Measurements from ENCODE around the gene DUOX1.
A peak's percentile ranks its signal among the peaks of the same experiment; 100 is the strongest.
"Not testable (repeated sequence)": the region's sequence is repeated elsewhere in the genome, so short reads cannot be mapped to it uniquely, and the experiment has no call there.

Gene DUOX1

DNA sequence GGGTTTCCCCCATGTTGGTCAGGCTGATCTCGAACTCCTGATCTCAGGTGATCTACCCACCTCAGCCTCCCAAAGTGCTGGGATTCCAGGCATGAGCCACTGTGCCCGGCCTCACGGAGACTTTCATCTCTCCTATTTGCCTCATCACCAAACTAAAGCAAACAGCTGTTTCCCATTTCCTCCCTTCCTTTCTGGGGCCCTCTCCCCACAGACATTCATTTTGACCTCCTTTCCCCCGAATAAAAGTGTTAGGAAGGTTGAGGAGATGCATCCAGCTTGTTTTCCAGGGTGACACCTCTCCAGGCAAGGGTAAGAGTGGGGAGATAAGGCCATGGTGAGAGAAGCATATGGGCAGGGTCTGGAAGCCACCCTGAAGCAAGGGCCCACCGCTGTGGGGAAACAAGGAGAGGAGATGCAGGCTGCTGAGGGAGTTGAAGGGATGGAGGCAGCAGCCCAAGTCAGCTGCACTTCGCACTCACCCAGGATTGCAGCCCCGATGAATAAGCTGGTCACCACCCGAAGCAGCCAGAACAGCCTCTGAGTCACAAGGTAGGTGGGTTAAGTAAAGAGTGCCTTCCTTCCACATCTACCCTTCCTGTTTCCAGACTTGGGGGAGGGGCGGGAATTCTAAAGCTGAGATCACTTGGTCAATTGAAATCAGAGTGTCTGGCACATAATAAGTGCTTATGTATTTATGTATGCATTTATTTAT is 7.9 kb upstream of the DUOX1 start:
- no peak for DNase-seq

DNA sequence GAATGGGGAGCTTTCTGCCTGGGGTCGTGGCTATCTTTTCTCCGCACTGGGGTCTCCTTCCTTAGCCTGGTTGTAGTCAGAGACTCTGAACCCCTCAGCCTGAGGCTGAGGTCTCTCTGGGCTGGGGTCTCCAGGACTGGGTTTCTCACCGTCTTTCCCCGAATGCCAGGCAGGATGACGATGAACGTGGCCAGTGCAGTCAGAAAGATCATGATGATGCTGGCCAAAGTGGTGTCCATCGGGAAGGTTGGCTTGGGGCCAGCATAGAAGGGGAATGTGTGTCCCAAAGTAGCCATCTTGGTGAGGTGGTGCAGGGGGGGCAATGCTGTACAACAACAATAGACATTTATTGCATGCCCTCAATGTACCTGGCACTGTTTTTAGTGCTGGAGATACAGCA is 7.1 kb upstream of the DUOX1 start:
- DNase-seq = no peak

GRCh38 chr15:45123397-45123796 is 6.4 kb upstream of the DUOX1 start:
- DNase-seq = no peak

DNA sequence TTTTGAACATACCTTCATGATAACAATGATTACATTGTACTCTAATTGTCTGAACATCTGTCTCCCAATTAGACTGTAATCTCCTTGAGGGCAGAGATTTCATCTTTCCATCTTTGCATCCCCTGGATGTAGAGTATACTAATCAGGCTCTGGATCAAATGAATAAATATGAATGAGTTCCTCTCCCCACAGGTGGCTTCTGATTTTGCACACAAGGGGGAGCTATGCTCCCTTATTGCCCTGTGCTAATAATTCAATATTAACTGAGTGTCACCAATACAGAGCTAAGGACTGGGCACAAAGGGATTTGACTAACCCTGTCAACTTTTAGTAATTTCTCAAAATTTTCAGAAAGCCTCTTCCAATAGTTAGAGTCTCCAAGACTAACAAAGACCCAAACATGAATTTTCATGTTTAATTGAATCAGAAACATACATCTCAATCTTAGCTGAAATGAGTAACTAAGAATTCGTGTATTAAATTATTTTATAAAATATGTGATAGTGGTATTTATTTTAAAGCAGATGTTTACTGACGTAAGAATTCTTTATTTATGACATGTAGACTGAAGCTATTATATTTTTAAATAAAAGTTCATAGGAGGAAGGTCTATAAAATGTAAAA is 3.1 kb upstream of the DUOX1 start:
- DNase-seq = peak in 1 of 2 experiments; percentile 9

DNA sequence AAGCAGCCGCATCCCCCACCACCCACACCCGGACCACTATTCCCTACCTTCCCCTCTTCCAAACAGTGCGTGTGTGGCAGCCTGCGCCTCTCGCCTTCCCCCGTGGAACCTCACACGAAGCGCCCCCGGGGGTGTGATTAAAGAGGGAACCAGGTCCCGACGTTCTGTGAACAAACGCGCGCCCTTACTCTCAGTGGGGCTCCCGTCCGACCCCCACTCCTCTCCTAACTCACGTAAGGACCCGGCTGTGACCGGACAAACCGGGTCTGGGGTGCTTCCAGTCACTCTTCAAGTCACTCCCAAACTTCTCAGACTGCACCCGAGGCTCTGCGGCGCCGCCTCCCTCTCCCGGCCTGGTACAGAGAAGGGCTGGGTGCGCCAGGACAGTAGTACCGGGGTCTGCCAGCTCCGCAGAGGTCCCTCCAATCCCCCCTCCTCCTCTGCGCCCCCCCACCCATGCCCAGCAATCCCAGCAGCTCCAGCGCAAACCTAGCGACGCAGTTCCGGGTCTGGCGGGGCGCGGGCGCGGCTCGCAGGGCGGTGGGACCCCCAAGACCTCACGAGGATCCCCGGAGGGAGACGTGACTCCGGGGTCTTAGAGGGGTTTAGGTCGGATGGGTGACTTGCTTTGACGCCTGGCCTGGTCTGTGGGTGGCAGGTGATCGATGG is 689 bp upstream of the DUOX1 start:
- DNase-seq = no peak

DNA sequence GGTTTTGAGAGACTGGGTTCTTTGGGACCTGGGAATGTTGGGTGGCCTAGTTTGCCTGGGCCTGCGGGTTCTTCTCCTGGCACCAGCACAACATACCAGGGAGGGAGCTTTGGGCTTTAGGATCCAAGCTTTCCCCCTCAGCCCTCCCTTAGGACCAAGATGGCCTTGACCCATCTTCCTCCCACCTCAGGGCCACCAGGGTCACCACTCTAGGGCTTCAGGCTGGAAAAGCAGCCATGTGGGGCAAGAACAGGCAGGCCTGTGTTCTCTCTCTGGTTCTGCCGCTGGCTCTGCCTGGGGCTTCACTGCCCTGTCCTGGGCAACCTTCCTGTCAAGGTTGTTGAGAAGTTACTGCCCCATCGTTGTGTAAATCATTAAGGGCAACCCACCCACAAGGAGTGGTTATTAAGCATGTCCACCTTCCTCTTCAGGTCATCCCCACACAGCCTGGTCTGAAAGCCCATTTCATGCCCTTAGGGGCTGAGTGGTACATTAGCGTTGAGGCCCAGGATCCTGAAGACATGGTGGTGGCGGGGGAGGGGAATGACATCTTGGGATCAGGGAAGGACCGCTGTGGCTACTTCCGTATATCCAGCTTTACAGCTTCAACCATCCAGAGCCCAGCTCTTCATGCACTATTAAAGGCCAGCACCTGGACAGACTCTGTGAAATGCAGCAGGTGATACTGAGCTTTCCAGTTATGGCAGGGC is 652 bp downstream of the DUOX1 start:
- DNase-seq = no peak

DNA sequence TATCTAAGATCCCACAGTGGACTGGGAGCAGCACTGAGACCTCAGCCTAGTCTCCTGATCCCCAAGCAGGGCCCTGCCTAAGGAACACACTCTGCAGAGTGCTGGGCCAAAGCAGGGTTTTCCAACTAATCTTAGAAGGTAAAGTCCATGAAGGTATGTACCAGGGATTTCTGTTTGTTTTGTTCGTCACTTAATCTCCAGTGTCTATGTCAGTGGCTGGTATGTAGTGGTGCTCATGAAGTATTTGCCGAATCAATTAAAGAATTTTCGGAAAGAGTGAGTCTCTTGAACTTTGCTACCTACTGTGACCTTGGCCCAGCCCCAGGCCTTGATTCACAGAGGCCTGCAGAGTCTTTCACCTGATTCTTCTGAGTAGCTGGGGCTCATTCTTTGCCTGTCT is 1.7 kb downstream of the DUOX1 start:
- DNase-seq = no peak

DNA sequence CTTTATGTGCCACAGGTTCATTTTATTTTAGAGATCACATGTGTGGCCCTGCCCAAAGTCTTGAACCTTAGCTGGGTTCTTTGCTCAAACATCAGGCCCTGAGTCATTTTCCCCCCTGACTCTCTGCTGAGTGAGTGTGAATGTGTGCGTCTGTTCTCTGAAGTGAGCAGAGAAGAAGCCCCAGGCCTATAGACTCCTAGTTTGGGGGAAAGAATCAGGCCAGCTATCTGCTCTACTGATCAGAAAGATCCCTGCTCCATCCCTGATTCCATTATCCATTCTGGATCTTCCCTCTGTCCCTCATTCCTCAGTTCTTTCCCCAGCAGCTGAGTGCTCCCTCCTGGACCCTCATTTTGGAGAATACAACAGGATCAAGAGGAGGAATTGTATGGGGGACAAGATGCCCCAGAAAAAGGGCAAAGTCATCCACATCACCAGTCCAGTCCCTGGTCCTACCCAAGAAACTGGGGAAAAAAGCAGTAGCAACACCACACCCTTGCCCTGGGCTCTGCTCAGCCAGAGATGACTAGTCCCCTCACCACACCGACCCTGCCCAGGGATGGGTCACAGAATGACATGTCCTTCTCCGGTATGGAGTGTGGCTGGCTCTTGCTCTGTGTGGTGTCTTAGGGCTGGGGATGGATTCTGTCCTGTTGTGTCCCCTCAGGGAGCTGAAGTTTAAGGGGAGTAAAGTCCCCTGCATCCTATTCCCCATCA is 3.2 kb downstream of the DUOX1 start:
- DNase-seq = no peak

DNA sequence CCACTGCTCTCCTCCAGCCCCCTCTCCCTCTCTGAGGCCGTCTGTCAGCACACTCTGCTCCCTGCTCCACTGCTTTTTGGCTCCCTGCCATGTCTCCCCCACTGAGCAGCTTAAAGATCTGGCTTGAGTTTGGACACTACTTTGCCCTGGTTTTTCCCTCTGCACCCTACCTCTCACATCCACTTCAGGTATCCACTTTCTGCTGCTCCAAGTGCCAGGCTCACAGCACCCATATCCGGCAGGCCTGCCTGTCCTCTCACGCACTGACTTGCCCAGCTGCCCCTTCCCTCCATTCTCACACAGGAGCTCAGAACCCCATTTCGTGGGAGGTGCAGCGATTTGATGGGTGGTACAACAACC is 3.7 kb downstream of the DUOX1 start:
- DNase-seq = no peak

- no peak for DNase-seq
Measured at GRCh38 chr15:45134046-45134445, 4.3 kb downstream of the DUOX1 start.

DNA sequence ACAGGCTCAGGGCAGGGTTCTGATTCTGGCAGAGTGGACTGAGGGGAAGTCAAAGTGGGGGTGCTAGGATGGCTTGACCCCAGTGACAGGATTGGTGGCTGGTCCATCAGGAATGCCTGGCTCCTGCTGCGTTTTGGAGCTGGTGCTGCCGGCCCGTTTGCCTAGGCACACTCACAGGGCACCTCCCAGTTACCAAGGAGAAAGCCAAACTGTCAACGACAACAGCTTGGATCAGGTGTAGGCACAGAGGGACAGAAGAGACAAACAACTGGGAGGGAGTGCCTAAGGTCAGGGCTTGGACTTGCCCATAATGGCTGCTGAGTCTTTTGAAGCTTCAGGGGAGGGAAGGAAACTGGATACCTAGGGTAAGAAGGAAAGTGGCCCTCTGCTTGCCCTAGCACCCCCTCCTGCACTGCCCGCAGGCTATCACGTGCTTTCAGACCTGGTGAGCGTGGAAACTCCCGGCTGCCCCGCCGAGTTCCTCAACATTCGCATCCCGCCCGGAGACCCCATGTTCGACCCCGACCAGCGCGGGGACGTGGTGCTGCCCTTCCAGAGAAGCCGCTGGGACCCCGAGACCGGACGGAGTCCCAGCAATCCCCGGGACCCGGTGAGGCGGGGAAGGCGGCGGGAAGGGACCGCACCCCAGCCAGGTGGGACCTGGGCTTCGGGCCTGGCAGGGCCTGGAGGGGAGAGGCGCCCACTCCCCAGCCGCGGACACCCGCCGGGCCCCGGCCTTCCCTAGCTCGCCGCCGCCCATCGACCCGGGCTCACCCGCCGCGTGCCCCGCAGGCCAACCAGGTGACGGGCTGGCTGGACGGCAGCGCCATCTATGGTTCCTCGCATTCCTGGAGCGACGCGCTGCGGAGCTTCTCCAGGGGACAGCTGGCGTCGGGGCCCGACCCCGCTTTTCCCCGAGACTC is 5.1 kb downstream of the DUOX1 start:
- no peak for DNase-seq

DNA sequence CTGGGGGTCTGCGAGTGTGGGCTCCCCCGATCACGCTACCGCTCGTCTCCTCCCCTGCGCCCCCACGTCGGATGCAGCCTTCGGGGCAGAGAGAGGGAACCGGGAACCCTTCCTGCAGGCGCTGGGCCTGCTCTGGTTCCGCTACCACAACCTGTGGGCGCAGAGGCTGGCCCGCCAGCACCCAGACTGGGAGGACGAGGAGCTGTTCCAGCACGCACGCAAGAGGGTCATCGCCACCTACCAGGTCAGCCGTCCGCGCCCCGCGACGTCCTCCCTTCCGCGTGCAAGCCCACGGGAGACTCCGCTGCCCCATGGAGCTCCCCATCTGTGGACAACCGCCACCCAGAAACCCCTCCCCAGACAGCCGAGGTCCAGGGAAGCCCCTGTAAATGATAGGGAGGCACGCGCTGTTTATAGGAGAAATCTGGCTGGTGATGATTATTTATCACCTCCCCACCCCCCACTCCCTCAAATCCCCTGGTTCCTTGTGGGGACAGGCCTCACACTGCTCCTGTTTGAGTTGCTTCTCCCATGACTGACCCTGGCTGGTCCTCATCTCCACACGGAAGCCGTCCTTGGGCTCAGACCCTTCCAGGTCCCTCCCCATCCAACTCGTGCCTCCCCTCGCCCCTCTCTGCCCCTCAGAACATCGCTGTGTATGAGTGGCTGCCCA is 6.0 kb downstream of the DUOX1 start:
- not testable (repeated sequence) for DNase-seq

GRCh38 chr15:45136378-45136764 is 6.6 kb downstream of the DUOX1 start:
- DNase-seq = peak in 1 of 2 experiments; percentile 2

GRCh38 chr15:45137703-45138102 is 7.9 kb downstream of the DUOX1 start:
- DNase-seq = no peak

DNA sequence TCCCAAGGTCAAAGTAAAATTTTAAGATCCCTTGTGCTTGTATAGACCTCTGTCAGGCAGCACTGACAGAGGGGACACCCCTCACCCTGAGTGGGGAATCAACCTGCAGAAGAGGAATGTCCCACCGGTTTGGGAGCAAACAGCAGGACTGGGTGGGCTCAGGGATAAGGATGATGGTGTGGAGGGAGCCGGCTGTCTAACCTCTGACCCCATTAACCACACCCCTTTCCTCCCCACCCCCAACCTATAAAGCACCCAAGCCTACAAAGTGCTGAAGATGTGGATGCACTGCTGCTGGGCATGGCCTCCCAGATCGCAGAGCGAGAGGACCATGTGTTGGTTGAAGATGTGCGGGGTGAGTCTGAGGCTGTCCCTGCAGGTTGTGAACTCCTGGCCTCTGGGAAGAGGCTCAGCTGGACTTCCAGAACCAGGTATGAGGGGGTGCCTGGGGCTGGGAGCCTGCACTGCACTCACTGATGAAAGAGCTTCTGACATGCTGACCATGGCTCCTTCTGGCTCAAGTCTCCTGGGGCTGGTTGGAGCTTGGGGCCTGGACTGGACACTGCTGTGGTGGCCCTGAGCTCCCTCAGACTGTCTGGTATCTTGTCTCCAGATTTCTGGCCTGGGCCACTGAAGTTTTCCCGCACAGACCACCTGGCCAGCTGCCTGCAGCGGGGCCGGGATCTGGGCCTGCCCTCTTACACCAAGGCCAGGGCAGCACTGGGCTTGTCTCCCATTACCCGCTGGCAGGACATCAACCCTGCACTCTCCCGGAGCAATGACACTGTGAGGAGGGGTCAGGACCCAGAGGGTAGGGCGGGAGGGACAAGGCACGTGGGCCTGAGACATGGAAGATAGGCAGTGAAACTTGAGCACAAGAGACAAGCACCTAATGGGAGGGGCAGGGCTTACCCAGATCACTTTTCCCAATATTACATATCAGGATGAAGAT is 9.3 kb downstream of the DUOX1 start:
- DNase-seq = no peak

DNA sequence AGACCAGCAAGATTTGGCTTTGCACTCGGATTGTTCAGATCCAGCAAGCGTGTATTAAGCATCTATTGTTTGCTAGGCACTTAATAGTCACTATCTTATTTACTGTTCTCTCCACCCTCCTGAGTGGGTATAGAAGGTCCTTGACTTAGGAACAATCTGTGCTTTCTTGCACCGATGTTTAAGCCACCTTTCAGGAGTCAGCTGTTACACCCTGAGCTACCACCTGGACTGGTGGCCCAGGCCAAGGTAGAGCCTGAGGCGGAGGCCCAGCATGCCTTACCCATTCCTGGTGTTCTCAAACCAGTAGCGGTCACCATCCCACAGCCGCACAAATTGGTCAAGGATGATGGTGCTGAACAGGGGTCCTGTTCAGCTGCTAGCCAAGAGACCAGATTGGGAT is 10.0 kb downstream of the DUOX1 start:
- no peak for DNase-seq

DNA sequence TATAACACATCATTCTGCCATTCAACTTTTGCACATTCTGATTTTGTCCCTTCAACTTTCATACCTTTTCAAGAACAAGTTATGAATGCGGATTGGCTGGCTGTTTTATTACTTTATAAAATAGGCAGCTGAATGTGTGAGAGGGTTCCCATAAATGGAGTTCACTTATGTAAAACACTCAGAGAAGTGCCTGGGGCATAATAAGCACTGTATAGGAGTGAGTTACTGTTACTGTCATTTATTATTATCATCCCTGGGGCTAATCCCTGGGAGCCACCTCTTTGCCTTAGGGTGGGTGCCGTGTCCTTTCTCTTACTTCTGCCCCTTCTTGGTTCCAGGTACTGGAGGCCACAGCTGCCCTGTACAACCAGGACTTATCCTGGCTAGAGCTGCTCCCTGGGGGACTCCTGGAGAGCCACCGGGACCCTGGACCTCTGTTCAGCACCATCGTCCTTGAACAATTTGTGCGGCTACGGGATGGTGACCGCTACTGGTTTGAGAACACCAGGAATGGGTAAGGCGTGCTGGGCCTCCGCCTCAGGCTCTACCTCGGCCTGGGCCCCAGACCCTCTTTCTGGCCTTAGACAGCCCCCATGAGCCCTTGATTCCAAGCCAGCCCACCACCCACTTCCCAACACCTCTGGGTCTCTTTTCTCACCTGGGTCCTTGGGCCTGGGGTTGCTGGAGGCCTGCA is 10.9 kb downstream of the DUOX1 start:
- DNase-seq = no peak

DNA sequence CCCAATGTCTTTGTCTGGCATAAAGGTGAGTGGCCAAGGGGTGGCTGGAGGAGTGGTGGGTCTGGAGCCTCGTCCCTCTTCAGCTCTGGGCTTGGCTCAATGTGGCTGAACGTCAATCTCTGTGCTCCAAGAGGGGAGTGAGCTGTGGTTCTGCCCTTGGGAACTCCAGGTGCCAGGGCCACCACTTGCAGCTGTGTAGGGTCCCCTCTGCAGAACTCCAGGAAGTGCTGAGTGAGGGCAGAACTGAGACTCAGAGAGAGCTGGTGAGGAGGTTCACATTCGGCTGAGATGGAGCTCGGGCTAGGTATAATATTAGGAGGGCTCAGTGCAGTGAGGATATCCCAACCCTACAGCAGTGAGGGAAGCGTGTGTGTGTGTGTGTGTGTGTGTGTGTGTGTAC is 11.6 kb downstream of the DUOX1 start:
- DNase-seq = no peak

DNA sequence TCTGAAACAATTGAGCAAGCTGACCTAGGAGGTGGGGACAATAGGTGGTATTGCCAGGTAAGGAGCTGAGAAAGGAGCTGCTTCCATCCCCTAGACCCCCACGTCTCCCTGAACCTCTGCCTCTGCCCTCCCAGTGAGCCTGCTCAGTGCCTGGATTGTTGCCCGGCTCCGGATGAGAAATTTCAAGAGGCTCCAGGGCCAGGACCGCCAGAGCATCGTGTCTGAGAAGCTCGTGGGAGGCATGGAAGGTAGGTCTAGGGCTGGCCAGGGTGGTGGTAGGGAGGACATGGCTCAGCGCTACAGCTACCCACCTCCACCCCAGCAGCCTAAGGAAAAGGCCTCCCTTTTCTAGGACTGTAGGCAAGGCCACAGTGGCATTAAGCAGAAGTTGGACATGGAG is 13.3 kb downstream of the DUOX1 start:
- no peak for DNase-seq

- no peak for DNase-seq
Measured at GRCh38 chr15:45143946-45144345, 14.2 kb downstream of the DUOX1 start.

All from SHP77 (cell line).